GM12873 (cell line): ENCODE measurements around the gene KHSRP.

Experiments used
- CTCF ChIP-seq: IDR thresholded peaks from 2 replicates; pipeline ENCODE4 v1.5.1; 2012; ENCODE audit warnings: low read depth, mild to moderate bottlenecking, moderate library complexity, low read length, control low read depth; ENCODE audit not compliant: insufficient read depth; ENCODE audit errors: missing control alignments

The KHSRP gene

DNA sequence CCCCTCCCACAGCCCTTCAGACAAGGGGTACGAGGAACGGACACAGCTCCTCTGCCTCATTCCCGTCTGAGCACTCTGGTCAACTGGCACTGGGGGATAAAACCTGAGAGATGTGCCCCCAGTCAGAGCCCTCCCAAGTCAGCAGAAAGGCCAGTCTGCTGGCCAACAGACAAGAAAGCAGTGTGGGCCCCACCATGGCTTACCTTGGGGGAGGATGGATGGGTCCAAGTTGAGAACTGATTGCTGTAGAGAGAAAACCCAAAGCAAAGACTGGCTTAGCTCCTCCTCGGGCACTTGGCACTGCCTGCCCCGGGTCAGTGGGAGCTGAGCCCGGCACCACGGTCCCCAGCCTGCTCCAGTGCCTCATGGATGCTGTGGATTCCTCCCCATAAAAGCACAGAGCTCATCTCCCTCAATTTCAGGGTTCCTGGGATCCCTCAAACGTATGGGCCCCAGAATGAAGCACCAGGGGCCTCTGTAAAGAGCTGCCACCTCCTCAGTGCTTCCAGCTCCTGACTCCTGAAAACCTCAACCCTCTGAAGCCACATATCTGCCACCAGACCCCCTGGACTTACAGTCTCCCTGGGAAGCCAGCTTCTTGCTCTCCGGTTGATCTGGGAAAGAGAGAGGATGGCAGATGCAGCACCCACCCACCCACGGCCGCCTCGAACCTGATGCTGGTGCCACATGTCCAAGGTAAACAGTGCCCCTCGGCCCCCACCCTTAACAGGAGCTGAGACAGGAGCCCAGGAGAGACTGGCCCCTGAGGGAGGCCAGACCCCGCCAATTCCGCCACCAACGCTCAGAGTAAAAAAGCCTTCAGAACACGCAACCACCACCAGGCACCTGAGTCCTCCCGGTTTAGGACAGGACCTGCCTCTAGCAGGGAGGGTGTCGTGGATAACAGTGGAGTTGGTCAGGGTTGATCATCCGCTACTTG, 3.3 kb downstream of the KHSRP start:
- TF ChIP-seq CTCF: no peak

DNA sequence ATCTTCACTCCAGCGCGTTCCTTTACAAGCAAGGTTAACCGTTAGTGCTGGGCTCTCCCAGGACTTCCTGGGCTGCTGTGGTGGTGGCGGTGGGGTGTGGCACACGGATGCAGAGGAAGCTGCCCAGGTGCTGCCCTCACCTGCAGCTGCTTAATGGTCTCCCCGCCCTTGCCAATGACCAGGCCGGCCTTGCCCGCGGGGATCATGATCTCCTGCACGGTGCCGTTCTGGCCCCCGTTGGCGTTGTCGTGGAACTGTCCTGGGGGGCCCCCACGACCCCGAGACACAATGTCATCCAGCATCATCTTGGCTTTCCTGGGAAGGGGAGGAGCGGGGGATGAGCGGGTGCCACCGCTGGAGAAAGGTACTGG, 6.1 kb downstream of the KHSRP start:
- TF ChIP-seq CTCF: no peak

DNA sequence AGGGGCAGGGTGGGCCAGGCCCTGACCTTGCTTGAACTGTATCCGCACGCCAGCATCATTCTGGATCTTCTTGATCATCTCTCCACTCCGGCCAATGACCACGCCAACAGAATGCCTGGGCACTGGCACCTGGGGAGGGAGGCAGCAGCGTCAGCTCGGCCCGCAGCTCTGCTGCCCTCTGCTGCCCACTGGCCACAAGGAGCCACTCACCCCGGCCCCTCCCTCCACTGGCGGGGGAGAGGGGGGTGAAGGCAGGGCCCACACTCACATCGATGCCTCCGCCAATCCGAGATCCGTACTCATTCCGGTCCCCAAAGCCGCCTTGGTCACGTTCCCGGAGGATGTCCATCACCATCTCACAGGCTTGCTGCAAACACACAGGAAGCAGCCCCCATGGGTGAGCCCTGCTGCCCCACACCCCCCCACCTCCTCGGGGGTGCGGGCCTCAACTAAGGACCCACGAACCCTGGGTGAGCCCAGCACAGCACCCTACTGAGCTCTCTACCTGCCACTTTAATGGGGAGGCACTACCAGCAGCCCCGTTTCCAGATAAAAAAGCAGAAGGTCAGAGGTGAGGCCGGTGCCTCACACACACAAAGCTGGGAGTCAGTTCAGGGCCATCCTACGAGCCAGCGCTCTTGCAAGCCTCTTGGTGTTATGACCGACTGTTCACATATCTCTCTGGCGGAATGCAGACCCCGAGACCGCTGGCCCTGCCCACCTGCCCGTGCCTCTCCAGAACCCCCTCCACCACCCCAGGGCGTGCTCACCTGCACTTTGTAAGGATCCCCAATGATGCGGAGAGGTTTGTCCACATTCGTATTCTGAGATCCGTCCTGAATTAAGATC, 6.7 kb downstream of the KHSRP start:
- TF ChIP-seq CTCF: no peak

- TF ChIP-seq CTCF: no peak
Measured at GRCh38 chr19:6416658-6417405, 7.8 kb downstream of the KHSRP start.

DNA sequence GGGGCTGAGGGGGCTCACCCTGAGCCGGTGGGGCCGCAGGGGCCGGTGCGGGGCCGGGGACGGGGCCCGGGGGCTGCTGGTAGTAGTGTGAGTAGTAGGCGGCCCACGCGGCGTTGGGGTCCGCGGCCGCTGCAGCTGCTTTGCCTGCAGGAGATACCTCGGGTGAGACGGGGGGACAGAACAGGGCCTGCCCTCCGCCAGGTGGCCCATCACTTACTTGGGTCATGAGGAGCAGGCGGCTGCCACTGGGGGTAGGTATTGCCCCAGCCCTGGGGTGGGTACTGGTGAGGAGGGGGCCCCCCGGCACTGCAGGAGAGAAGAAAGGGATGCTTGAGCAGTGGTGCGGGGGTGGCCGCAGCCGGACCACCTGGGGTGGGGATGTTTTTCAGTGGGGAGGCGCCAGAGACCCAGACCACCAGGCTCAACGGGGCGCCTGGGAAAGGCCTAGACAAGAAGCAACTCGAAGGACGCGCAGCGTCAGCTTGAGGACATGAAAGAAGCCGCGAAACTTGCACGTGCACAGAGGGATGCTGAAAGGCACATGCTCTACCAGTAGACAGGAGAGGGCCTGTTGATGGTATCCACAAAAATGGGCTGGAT, 8.9 kb downstream of the KHSRP start:
- TF ChIP-seq CTCF: no peak

DNA sequence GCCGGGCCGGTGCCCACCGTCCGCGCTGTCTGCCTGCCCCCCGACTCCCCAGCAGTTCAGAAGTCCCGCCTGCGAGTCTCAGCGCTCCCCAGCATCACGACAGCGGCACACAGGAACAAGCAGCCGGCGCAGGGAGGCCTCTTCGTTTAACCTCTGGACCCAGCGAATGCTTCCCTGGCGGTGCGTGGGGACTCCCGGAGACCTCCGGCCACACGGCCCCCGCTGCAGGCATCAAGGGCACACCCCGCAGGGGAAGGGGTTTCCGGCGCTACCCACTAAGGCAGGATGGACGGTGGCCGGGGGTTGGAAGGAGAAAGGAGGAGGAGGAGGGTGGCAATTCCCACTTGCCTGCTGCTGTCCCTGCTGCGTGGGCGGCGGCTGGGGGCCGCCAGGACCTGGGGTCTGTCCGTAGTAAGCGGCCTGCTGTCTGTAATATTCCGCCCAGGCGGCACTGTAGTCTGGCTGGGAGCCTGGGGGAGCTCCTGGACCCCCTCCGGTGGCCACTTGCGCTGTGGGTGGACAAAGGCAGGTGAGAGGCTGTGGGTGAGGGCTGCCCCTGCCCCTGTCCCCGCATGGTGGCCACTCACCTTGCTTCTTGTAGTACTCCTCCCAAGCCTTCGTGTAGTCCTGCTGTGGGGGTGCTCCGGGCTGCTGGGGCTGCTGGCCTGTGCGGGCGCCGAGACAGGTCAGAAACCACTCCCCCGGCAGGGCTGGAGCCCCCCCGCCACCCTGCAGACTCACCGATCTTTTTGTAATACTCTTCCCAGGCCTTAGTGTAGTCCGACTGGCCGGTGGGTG, 9.6 kb downstream of the KHSRP start:
- TF ChIP-seq CTCF: no peak
